Urinary bladder (tissue), 4 donors: ENCODE measurements around the gene CBFA2T2. TPM values are rescaled to one million over a fixed set of nuclear protein-coding genes. Genes with fewer than 3 reads are reported as not detected.
A peak's percentile ranks its signal among the peaks of the same experiment; 100 is the strongest.

Experiments used
- DNase-seq: peaks from one replicate; pipeline ENCODE4 v3.0.0-alpha.2; 2015; ENCODE audit errors: extremely low spot score
- H3K27ac ChIP-seq: one replicate; pipeline ENCODE4 v1.5.1; 2013; ENCODE audit warnings: low read depth, mild to moderate bottlenecking, moderate library complexity
- H3K36me3 ChIP-seq: one replicate; pipeline ENCODE4 v1.6.1; 2013; ENCODE audit warnings: mild to moderate bottlenecking, moderate library complexity; ENCODE audit not compliant: insufficient read depth
- H3K4me1 ChIP-seq: one replicate; pipeline ENCODE4 v1.6.1; 2013; ENCODE audit warnings: mild to moderate bottlenecking, moderate library complexity; ENCODE audit not compliant: insufficient read depth
- H3K4me3 ChIP-seq: one replicate; pipeline ENCODE4 v1.5.1; 2013; ENCODE audit warnings: low read depth, low read length
- WGBS: extraction: QIAGEN DNeasy Blood & Tissue Kit; methylation state at CpG from one replicate; pipeline ENCODE4 v1.1.7; 2013; 5-methylcytosine and 5-hydroxymethylcytosine counted together
- polyA plus RNA-seq: library from polyadenylated mRNA; stranded (reverse); fragments of 200-250 nt; gene quantifications from one replicate; pipeline ENCODE4 v1.2.3, GENCODE V29; 2013
- total RNA-seq: library from RNA; depleted of rRNA; stranded (reverse); fragments of >200 nt; gene quantifications from one replicate; pipeline ENCODE4 v1.2.3, GENCODE V29; 2014
- donor health status: healthy with polysubstance abuse.
- donor health status: healthy.

CBFA2T2 gene
- total and polyA plus RNA-seq, 2 donors, result 12.5 to 16.0 TPM

GRCh38 chr20:33648396-33649004 is 158.6 kb downstream of the CBFA2T2 start:
- WGBS, result 73% methylated on average over 14 of the region's 14 CpGs
- no peaks in the 10 kb centered on the region for H3K4me1 ChIP-seq
- no peak overlapping the region for H3K27ac ChIP-seq
- no peaks in the 10 kb centered on the region for H3K36me3 ChIP-seq
- no peak overlapping the region for H3K4me3 ChIP-seq
- no peak for DNase-seq

- Histone ChIP-seq H3K4me3 (no peak overlapping the region), H3K27ac (no peak overlapping the region), H3K4me1 (no peaks in the 10 kb centered on the region), H3K36me3 (no peaks in the 10 kb centered on the region)
- no peak for DNase-seq
- WGBS, result 46% methylated on average over 19 of the region's 19 CpGs
Measured at GRCh38 chr20:33649201-33649681, 159.3 kb downstream of the CBFA2T2 start.

- H3K4me3 ChIP-seq, result no peak overlapping the region
- peak overlapping the region; percentile 38 for H3K27ac ChIP-seq
- WGBS, result 83% methylated on average over 11 of the region's 11 CpGs
- H3K4me1 ChIP-seq, result no peaks in the 10 kb centered on the region
- H3K36me3 ChIP-seq, result no peaks in the 10 kb centered on the region
- no peak for DNase-seq
Measured at GRCh38 chr20:33650111-33650752, 160.3 kb downstream of the CBFA2T2 start.

DNA sequence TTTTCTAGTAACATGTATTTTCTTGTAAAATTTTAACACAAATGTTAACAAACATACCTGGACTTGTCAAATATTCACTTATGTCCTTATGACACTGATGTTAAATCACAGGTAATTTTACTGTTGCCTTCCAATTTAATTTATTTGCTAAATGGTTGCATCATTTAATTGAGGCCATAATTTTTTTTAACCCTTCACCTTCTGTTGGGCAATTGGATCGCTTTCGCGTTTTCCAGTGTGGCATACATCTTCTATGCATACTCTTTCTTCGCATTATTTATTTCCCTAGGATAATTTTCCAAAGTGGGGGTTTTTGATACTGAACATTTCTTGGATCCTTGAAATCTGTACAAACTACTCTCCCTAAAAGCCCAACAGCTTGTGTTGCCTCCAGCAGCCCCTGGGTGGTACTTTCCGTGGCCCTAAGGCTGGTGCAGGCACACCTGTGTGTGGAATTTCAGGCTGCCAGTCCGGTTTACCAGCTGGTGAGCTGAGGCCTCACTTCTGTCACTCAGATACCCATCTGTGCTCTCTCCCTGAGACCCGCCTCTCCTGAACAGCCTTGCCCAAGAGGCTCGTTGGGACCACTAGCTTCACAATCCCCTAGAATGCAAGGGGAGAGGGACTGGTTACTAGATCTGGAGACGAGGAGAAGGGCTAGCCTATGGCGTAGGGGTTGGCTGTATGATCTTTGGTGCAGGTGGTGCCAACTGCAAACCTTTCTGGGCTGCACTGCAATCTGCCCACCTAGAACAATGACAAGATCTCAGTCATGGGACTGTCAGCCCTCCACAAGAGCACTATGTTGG is 161.1 kb downstream of the CBFA2T2 start:
- H3K4me3 ChIP-seq, result no peak overlapping the region
- H3K4me1 ChIP-seq, result no peaks in the 10 kb centered on the region
- no peak for DNase-seq
- 74% methylated on average over 10 of the region's 10 CpGs for WGBS
- no peak overlapping the region for H3K27ac ChIP-seq
- no peaks in the 10 kb centered on the region for H3K36me3 ChIP-seq

GRCh38 chr20:33651562-33652048 is 161.7 kb downstream of the CBFA2T2 start:
- Histone ChIP-seq H3K36me3 (no peaks in the 10 kb centered on the region), H3K4me3 (no peak overlapping the region), H3K4me1 (no peaks in the 10 kb centered on the region), H3K27ac (peak overlapping the region; percentile 19)
- DNase-seq, result no peak
- WGBS, result 80% methylated on average over 13 of the region's 13 CpGs

DNA sequence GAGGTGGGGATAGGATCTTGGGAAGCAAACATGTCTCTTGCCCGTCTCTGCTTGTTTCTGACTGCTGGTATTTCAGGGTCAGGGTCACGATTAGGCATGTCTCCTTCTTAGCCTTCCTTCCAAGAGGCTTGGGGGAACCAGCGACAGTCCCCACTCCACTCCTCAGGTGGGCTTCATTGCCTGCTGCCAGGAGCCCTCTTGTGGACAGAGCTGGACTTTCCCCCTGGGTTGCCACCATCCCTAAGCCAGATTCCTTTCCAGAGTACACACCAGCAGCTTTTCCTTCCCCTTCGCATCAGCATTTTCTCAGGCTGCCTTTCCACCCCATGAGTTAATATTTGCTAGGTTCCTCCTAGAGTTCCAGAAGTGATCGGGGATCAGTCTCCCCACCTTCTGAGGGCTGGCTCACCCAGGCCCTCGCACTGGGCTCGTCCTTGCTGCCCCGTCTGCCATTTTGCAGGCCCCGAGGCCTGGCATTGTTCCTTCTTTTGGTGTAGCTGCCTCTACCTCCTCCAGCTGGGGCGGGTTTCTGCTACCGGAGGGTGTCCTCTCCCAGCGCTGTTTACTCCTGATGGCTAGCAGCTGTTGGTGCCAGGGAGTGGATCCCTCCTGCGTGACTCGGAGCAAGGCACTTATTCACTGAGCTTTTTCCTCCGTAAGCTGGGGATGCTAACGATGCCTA is 163.5 kb downstream of the CBFA2T2 start:
- H3K27ac ChIP-seq, result no peak overlapping the region
- no peak for DNase-seq
- 22% methylated on average over 16 of the region's 16 CpGs for WGBS
- no peaks in the 10 kb centered on the region for H3K4me1 ChIP-seq
- no peak overlapping the region for H3K4me3 ChIP-seq
- no peaks in the 10 kb centered on the region for H3K36me3 ChIP-seq

- H3K36me3 ChIP-seq, result peaks cover 4% of the 10 kb centered on the region
- no peak overlapping the region for H3K4me3 ChIP-seq
Measured at GRCh38 chr20:33653900-33654596, 164.2 kb downstream of the CBFA2T2 start.

GRCh38 chr20:33654680-33655161 is 164.8 kb downstream of the CBFA2T2 start:
- 67% methylated on average over 14 of the region's 14 CpGs for WGBS
- Histone ChIP-seq H3K36me3 (peaks cover 6% of the 10 kb centered on the region), H3K4me1 (no peaks in the 10 kb centered on the region), H3K4me3 (no peak overlapping the region), H3K27ac (no peak overlapping the region)
- no peak for DNase-seq

More at GRCh38 chr20:33653900-33654596, 164.2 kb downstream of the CBFA2T2 start:
- no peak overlapping the region for H3K27ac ChIP-seq
- H3K4me1 ChIP-seq, result no peaks in the 10 kb centered on the region
- no peak for DNase-seq
- 80% methylated on average over 11 of the region's 11 CpGs for WGBS

GRCh38 chr20:33655164-33655563 is 165.3 kb downstream of the CBFA2T2 start:
- H3K27ac ChIP-seq, result no peak overlapping the region
- H3K36me3 ChIP-seq, result peaks cover 6% of the 10 kb centered on the region
- 50% methylated on average over 4 of the region's 4 CpGs for WGBS
- no peaks in the 10 kb centered on the region for H3K4me1 ChIP-seq
- H3K4me3 ChIP-seq, result no peak overlapping the region
- no peak for DNase-seq

DNA sequence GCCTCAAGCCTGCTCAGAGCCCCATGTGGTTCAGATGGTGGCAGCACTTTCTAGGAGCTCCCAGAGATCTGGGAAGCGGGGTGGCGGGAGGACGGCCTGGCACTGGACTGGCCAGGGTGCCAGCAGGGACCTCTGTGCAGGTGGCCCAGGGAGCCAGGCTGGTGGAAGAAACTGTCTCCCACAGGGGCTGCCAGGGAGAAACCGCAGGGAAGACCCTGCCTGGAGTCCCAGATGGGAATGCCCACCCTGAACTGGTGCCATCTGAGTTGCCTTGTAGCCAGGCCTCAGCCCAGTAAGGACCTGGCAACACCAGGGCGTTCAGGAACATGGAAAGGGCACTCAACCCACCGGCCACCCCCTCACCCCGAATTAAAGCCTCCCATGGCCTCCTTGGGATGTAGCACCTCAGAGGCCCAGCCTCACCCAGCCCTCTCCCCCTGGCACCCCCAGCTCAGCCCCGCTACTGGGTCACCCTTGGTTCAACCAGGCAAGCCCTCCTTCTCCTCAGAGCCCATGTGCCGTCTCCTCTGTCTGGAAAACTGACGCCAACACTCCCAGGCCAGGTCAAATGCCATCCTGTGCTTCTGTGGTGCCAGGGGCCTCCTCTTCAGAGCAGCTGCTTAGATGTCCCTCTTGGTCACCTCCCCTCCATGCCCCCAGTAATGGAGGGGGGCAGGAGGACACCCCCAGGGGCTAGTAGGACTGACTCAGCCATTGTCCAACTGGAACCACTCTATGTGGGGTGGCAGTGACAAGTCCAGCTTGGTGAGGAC is 166.3 kb downstream of the CBFA2T2 start:
- no peak overlapping the region for H3K4me3 ChIP-seq
- no peak overlapping the region for H3K27ac ChIP-seq
- H3K4me1 ChIP-seq, result no peaks in the 10 kb centered on the region
- no peak for DNase-seq
- peaks cover 6% of the 10 kb centered on the region for H3K36me3 ChIP-seq
- WGBS, result 95% methylated on average over 10 of the region's 10 CpGs

DNA sequence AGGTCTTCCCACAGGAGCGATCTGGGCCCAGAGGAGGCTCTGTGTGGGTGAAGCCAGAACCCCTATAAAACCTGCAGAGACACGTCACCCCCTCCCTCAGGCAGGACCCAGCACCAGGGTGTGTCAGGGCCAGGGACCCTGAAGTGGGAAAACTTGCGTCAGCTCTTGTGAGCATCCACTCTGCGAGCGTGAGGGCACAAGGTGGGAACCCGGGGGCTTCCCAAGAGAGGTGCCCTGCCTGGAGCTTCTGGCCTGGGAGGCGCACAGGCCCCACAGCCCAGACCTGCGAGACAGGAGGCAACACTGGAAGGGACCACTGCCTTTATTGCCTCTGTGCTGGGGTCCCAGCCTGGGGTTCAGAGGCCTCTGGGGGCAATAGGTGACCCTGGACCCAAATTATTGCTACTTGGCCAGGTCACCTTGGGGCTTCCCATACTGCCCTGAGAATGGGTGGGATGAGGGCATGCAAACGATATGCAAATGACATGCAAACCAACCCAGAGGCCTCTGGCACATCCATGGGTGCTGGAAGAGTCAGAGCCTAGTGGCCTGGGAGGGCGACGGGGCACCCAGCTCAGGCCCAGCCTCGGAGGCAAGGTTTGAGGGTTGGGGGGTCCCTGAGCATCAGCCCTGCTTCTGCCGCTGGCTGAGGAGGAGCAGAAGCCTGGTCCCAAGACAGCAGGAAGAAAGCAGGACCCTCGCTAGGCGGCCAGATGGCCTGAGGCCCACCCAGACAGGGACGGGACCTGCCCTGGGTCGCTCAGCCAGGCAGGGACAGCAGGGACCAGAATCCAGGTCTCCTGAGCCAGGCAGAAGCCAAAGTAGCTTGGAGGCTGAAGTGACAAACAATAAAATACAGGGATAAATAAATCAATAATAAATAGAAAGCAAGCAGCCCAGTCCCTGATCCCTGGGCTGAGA is 167.1 kb downstream of the CBFA2T2 start:
- DNase-seq, result no peak

More for the DNA sequence above, 167.1 kb downstream of the CBFA2T2 start:
- WGBS, result 92% methylated on average over 17 of the region's 17 CpGs
- Histone ChIP-seq H3K4me3 (no peak overlapping the region), H3K27ac (no peak overlapping the region), H3K36me3 (peaks cover 6% of the 10 kb centered on the region), H3K4me1 (no peaks in the 10 kb centered on the region)
